H9 (cell line): ENCODE data around the gene GPR62. TPM values are rescaled to one million over a fixed set of nuclear protein-coding genes. Genes with fewer than 3 reads are reported as not detected.

Experiments used
- DNase-seq: peaks from one replicate; pipeline ENCODE4 v3.0.0-alpha.2; 2017
- H2AFZ ChIP-seq: one replicate; pipeline ENCODE4 v1.6.1; 2013; ENCODE audit warnings: mild to moderate bottlenecking, low read length, control low read depth, moderate library complexity
- H2AK5ac ChIP-seq: 2 replicates; pipeline ENCODE4 v1.6.1; 2013; ENCODE audit warnings: low read length, control low read depth, mixed read lengths; ENCODE audit not compliant: insufficient read length
- H2BK120ac ChIP-seq: one replicate; pipeline ENCODE4 v1.6.1; 2013; ENCODE audit warnings: low read depth, mild to moderate bottlenecking, low read length, control low read depth, inconsistent platforms; ENCODE audit not compliant: poor library complexity, severe bottlenecking
- H2BK12ac ChIP-seq: 2 replicates; pipeline ENCODE4 v1.6.1; 2013; ENCODE audit warnings: low read length, control low read depth, mixed read lengths, low read depth; ENCODE audit not compliant: insufficient read length
- H2BK15ac ChIP-seq: 2 replicates; pipeline ENCODE4 v1.6.1; 2013; ENCODE audit warnings: low read depth, low read length, control low read depth
- H2BK20ac ChIP-seq: one replicate; pipeline ENCODE4 v1.6.1; 2013; ENCODE audit warnings: low read depth, mild to moderate bottlenecking, low read length, control low read depth, inconsistent platforms; ENCODE audit not compliant: poor library complexity, severe bottlenecking
- H2BK5ac ChIP-seq: 2 replicates; pipeline ENCODE4 v1.6.1; 2013; ENCODE audit warnings: low read length, control low read depth, mixed read lengths; ENCODE audit not compliant: insufficient read length
- H3K14ac ChIP-seq: 2 replicates; pipeline ENCODE4 v1.6.1; 2013; ENCODE audit warnings: low read length, control low read depth; ENCODE audit not compliant: insufficient read depth
- H3K18ac ChIP-seq: 2 replicates; pipeline ENCODE4 v1.6.1; 2013; ENCODE audit warnings: low read depth, mild to moderate bottlenecking, mixed read lengths, low read length, control low read depth; ENCODE audit not compliant: insufficient read length
- H3K23ac ChIP-seq: 2 replicates; pipeline ENCODE4 v1.6.1; 2013; ENCODE audit warnings: low read length, control low read depth, mixed read lengths, low read depth; ENCODE audit not compliant: insufficient read length
- H3K23me2 ChIP-seq: 2 replicates; pipeline ENCODE4 v1.6.1; 2013; ENCODE audit warnings: low read depth, mild to moderate bottlenecking, mixed read lengths, low read length, control low read depth; ENCODE audit not compliant: insufficient read length, poor library complexity, severe bottlenecking
- H3K27ac ChIP-seq: 2 replicates; pipeline ENCODE4 v1.5.1; 2013; ENCODE audit warnings: low read length, control low read depth, mixed read lengths, low read depth; ENCODE audit not compliant: insufficient read length
- H3K27me3 ChIP-seq: 2 replicates; pipeline ENCODE4 v1.6.1; 2013; ENCODE audit warnings: low read length, control low read depth, inconsistent platforms; ENCODE audit not compliant: insufficient read depth
- H3K4ac ChIP-seq: 2 replicates; pipeline ENCODE4 v1.6.1; 2013; ENCODE audit warnings: low read depth, mild to moderate bottlenecking, control low read depth, inconsistent platforms, low read length, moderate library complexity
- H3K4me1 ChIP-seq: 2 replicates; pipeline ENCODE4 v1.6.1; 2013; ENCODE audit warnings: low read length, control low read depth, inconsistent platforms; ENCODE audit not compliant: insufficient read depth
- H3K4me2 ChIP-seq: 2 replicates; pipeline ENCODE4 v1.6.1; 2013; ENCODE audit warnings: low read length, control low read depth, mixed read lengths; ENCODE audit not compliant: insufficient read length, insufficient read depth
- H3K56ac ChIP-seq: 2 replicates; pipeline ENCODE4 v1.6.1; 2013; ENCODE audit warnings: low read depth, mild to moderate bottlenecking, mixed read lengths, low read length, control low read depth; ENCODE audit not compliant: insufficient read length
- H3K79me1 ChIP-seq: 2 replicates; pipeline ENCODE4 v1.6.1; 2013; ENCODE audit warnings: low read depth, mild to moderate bottlenecking, moderate library complexity, low read length, control low read depth, inconsistent platforms; ENCODE audit not compliant: insufficient read depth, poor library complexity, severe bottlenecking
- H3K79me2 ChIP-seq: 2 replicates; pipeline ENCODE4 v1.6.1; 2013; ENCODE audit warnings: low read length, control low read depth, inconsistent platforms; ENCODE audit not compliant: insufficient read depth
- H3K9ac ChIP-seq: 2 replicates; pipeline ENCODE4 v1.6.1; 2013; ENCODE audit warnings: low read length, control low read depth, mixed read lengths; ENCODE audit not compliant: insufficient read length; ENCODE audit errors: extremely low read depth
- H3K9me3 ChIP-seq: one replicate; pipeline ENCODE4 v1.6.1; 2013; ENCODE audit warnings: low read depth, low read length, inconsistent platforms; ENCODE audit not compliant: control insufficient read depth
- H3T11ph ChIP-seq: one replicate; pipeline ENCODE4 v1.6.1; 2013; ENCODE audit warnings: mild to moderate bottlenecking, low read length, control low read depth, inconsistent platforms
- H4K20me1 ChIP-seq: one replicate; pipeline ENCODE4 v1.6.1; 2013; ENCODE audit not compliant: control insufficient read depth, insufficient read length, insufficient read depth
- H4K5ac ChIP-seq: 2 replicates; pipeline ENCODE4 v1.6.1; 2013; ENCODE audit warnings: low read depth, mild to moderate bottlenecking, mixed read lengths, low read length, control low read depth; ENCODE audit not compliant: insufficient read length
- H4K8ac ChIP-seq: replicated peaks from 2 replicates; pipeline ENCODE4 v1.6.1; 2013; ENCODE audit warnings: low read length, control low read depth, mixed read lengths, low read depth; ENCODE audit not compliant: insufficient read length
- H4K91ac ChIP-seq: 2 replicates; pipeline ENCODE4 v1.6.1; 2013; ENCODE audit warnings: low read depth, mild to moderate bottlenecking, moderate library complexity, mixed read lengths, low read length, control low read depth; ENCODE audit not compliant: insufficient read length
- H3K27ac Mint-ChIP-seq, 3 experiments: 2 replicates in 2 of 3; 3 replicates in 1 of 3; pipeline ENCODE4 v1.8.0; 2020 to 2021; ENCODE audit warnings: mixed read lengths in 3 of 3, mild to moderate bottlenecking in 1 of 3, moderate library complexity in 1 of 3
- H3K27me3 Mint-ChIP-seq: 2 replicates; pipeline ENCODE4 v1.8.0; 2021; ENCODE audit warnings: low read depth, mild to moderate bottlenecking, moderate library complexity, mixed read lengths
- H3K36me3 Mint-ChIP-seq, 3 experiments: 2 replicates in 2 of 3; 3 replicates in 1 of 3; pipeline ENCODE4 v1.8.0; 2020 to 2021; ENCODE audit warnings: low read depth in 3 of 3, mixed read lengths in 3 of 3; ENCODE audit not compliant: insufficient read depth in 1 of 3
- H3K4me1 Mint-ChIP-seq, 2 experiments: 2 replicates each; pipeline ENCODE4 v1.8.0; 2020; ENCODE audit warnings: mixed read lengths in 2 of 2
- H3K4me3 Mint-ChIP-seq, 2 experiments: 2 replicates in 1 of 2; 3 replicates in 1 of 2; pipeline ENCODE4 v1.8.0; 2020 to 2021; ENCODE audit warnings: mild to moderate bottlenecking in 2 of 2, mixed read lengths in 2 of 2, moderate library complexity in 1 of 2
- H3K9me3 Mint-ChIP-seq, 2 experiments: 2 replicates in 1 of 2; 3 replicates in 1 of 2; pipeline ENCODE4 v1.8.0; 2020; ENCODE audit warnings: mild to moderate bottlenecking in 2 of 2, mixed read lengths in 2 of 2, moderate library complexity in 1 of 2
- WGBS: extraction: QIAGEN DNeasy Blood & Tissue Kit; methylation state at CpG from one replicate; pipeline ENCODE4 v1.1.7; 2013; ENCODE audit warnings: missing lambda C conversion rate, low lambda C conversion rate, mixed read lengths; ENCODE audit not compliant: insufficient read length; ENCODE audit errors: extremely low coverage; 5-methylcytosine and 5-hydroxymethylcytosine counted together
- total RNA-seq: library from RNA; stranded (reverse); gene quantifications from 2 replicates; pipeline ENCODE4 v1.2.1, GENCODE V29; 2021
- TF ChIP-seq, protein P1 (sequence below): fragments of 200-600 bp; sonication (generic); conservative IDR thresholded peaks from 3 replicates; pipeline ENCODE4 v1.8.0; 2021; ENCODE audit warnings: antibody characterized with exemption, mild to moderate bottlenecking

The GPR62 gene
- total RNA-seq, 1 experiment from 2014 or later, result 0.13 TPM

DNA sequence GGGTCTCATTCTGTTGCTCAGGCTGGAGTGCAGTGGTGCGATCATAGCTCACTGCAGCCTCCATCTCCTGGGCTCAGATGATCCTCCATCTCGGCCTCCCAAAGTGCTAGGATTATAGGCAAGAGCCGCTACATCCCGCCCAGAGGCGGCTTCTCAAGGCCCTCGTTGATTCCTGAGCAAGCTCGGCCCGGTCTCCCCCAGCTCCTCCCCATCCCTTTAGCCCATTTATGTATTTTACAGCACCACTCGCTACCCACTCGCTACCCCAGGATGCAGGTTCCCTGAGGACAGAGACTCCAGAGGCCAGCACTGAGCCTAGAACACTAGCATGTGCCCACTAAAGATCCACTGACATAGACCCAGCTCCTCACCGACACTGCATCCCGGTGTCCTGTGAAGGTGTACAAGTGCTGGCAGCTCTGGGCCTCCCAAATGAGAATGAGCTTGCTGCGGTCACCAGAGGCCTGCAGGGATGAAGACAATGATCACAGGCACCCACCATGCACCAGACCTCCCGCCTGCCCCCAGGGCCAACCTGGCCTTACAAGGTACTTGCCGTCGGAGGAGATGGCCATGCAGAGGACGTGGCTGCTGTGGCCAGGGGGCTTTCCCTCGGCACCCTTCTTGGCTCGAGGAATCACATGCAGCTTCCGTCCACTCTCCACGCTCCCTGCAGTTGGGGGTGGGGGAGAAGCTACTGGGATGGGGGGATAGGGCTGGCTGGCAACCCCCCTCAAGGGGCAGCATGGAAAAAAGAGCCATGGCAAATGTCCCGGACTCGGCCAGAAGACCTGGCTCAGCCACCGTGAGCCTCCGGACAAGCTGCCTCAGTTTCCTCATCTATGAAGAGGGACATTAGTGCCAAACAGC lies 19.1 kb upstream of the GPR62 start:
- TF ChIP-seq, protein P1, sequence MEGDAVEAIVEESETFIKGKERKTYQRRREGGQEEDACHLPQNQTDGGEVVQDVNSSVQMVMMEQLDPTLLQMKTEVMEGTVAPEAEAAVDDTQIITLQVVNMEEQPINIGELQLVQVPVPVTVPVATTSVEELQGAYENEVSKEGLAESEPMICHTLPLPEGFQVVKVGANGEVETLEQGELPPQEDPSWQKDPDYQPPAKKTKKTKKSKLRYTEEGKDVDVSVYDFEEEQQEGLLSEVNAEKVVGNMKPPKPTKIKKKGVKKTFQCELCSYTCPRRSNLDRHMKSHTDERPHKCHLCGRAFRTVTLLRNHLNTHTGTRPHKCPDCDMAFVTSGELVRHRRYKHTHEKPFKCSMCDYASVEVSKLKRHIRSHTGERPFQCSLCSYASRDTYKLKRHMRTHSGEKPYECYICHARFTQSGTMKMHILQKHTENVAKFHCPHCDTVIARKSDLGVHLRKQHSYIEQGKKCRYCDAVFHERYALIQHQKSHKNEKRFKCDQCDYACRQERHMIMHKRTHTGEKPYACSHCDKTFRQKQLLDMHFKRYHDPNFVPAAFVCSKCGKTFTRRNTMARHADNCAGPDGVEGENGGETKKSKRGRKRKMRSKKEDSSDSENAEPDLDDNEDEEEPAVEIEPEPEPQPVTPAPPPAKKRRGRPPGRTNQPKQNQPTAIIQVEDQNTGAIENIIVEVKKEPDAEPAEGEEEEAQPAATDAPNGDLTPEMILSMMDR, result no peak

More for the DNA sequence above, 19.1 kb upstream of the GPR62 start:
- Histone ChIP-seq H3K79me1 (peaks cover 12% of the 10 kb centered on the region), H2BK15ac (no peak overlapping the region), H2BK20ac (no peak overlapping the region), H3K18ac (no peak overlapping the region), H2BK120ac (no peak overlapping the region), H3K9me3 (no peaks in the 10 kb centered on the region), H2BK12ac (no peak overlapping the region), H2BK5ac (no peak overlapping the region), H3K79me2 (peaks cover 9% of the 10 kb centered on the region), H2AFZ (no peak overlapping the region), H3K4me2 (no peak overlapping the region), H3K14ac (no peak overlapping the region), H3K4me1 (0 out of 2 replicates have a peak, but pooled peaks cover 2% of the 10 kb centered on the region), H4K91ac (no peak overlapping the region), H4K8ac (no peak overlapping the region), H3K56ac (no peak overlapping the region), H3T11ph (no peak overlapping the region), H4K20me1 (no peaks in the 10 kb centered on the region), H3K27ac (no peak overlapping the region), H3K23me2 (peaks cover 4% of the 10 kb centered on the region), H3K23ac (no peak overlapping the region), H3K4ac (no peak overlapping the region), H4K5ac (no peak overlapping the region), H3K27me3 (no peaks in the 10 kb centered on the region), H3K9ac (no peak overlapping the region), H2AK5ac (no peak overlapping the region)
- DNase-seq, result no peak
- Mint-ChIP-seq H3K27me3 (no peaks in the 10 kb centered on the region; the same call in 1 of the 2 replicates), H3K9me3 (no peaks in the 10 kb centered on the region; a peak in 1 of 5 replicates), H3K4me3 (no peak overlapping the region), H3K4me1 (peaks cover 11% of the 10 kb centered on the region in 2 experiments), H3K27ac (no peak overlapping the region), H3K36me3 (peaks cover 58 to 88% (median 77%) of the 10 kb centered on the region in 3 experiments; a peak in 6 of 7 replicates)
- WGBS, result no CpG with 5 or more reads among the region's 25 CpGs
